HL-60 (cell line): ENCODE data around the gene FBXO21.

ENCODE experiments used
- GABPA ChIP-seq: IDR thresholded peaks from 2 replicates; pipeline ENCODE4 v1.6.1; 2012; ENCODE audit warnings: low read depth
- POLR2AphosphoS5 ChIP-seq: IDR thresholded peaks from 2 replicates; pipeline ENCODE4 v1.6.1; 2012; ENCODE audit warnings: low read depth
- REST ChIP-seq: IDR thresholded peaks from 2 replicates; pipeline ENCODE4 v1.6.1; 2012; ENCODE audit warnings: low read depth; ENCODE audit not compliant: insufficient replicate concordance
- TF ChIP-seq, protein P1 (sequence below): IDR thresholded peaks from one replicate; pipeline ENCODE4 v1.5.1; 2011; ENCODE audit warnings: low read length, control low read depth, inconsistent platforms; ENCODE audit not compliant: insufficient read depth

- TF ChIP-seq, protein P1, sequence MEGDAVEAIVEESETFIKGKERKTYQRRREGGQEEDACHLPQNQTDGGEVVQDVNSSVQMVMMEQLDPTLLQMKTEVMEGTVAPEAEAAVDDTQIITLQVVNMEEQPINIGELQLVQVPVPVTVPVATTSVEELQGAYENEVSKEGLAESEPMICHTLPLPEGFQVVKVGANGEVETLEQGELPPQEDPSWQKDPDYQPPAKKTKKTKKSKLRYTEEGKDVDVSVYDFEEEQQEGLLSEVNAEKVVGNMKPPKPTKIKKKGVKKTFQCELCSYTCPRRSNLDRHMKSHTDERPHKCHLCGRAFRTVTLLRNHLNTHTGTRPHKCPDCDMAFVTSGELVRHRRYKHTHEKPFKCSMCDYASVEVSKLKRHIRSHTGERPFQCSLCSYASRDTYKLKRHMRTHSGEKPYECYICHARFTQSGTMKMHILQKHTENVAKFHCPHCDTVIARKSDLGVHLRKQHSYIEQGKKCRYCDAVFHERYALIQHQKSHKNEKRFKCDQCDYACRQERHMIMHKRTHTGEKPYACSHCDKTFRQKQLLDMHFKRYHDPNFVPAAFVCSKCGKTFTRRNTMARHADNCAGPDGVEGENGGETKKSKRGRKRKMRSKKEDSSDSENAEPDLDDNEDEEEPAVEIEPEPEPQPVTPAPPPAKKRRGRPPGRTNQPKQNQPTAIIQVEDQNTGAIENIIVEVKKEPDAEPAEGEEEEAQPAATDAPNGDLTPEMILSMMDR: no peak
- TF ChIP-seq POLR2AphosphoS5 (no peak), GABPA (no peak), REST (no peak)
These were observed 23.1 kb upstream of the FBXO21 start for GRCh38 chr12:117213295-117213808.
